GM19351 (cell line): Measurements from ENCODE around the gene ATG7.
"Not testable (repeated sequence)": the region's sequence is repeated elsewhere in the genome, so short reads cannot be mapped to it uniquely, and the experiment has no call there.

Experiments
- ATAC-seq: cut with Tn5 transposase; IDR thresholded peaks from one replicate; pipeline ENCODE4 v1.9.1; 2021; ENCODE audit warnings: mild to moderate bottlenecking, moderate library complexity; ENCODE audit not compliant: unreplicated experiment

The ATG7 gene

DNA sequence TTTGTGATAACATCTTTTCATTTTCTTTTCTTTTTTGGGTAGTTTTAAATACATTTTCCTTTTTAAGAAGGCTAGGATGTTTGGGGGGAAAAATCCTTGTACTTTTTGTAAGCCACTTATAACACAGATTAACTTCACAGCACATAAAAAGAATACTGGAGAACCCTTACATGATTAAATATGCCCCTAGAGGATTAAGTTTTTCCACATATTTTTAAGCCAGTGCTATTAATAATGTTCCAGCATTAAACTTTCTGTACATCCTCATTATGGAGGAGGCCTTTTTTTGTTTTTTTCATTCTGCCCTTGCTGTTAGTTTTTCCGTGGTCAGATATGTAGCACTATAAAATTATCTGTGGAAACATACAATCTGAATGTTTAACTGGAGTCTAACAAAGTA lies 147.9 kb downstream of the ATG7 start:
- ATAC-seq = no peak

DNA sequence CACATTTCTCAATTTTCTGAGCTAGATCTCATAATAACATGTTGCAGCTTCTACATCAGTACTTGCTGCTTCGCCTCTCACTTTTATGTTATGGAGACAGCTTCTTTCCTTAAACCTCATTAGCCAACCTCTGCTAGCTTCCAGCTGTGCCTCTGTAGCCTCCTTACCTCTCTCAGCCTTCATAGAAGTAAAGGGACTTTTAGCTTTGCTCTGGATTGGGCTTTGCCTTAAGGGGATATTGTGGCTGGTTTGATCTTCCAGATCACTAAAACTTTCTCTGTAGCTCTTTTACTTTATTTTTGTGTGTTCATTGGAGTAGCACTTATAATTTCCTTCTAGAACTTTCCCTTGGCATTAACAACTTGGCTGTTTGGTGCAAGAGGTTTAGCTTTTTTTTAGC lies 150.1 kb downstream of the ATG7 start:
- ATAC-seq = no peak

- no peak for ATAC-seq
Measured at GRCh38 chr3:11423868-11424267, 151.7 kb downstream of the ATG7 start.

- no peak for ATAC-seq
Measured at GRCh38 chr3:11424277-11424676, 152.1 kb downstream of the ATG7 start.

DNA sequence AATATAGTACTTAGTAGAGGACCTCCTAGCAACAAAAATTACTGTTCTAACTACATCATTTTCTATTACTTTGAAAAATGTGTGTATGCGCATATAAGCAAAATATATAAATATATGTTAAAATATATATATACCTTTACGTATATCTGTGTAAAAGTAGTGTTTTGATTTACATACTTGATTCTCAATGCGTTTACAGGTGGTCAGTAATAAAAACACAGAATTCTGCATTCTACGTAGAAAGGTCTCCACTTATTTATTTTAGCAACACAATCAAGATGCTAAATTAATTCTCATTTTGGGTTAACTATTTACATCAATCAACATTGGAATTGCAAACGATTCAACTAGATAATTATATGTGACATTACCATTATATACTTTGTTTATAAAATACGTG lies 158.0 kb downstream of the ATG7 start:
- no peak for ATAC-seq

DNA sequence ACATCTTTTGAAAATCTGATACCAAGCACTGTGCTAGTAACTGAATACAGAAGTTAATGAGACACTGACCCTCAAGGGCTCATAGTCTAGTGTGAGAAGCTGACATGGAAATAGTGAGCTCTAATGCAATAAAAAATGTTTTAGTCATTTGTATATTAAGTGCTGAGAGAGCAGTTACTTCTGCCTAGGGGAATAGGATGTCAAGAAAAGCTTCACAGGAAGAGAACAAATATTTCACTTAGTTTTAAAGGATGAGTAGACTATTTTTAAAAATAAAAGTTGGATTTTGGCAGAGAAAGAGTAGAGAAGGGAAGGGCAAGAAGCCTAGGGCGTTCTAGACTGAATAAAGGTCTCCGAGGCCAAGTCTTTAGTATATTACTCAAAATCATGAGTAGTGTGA lies 158.4 kb downstream of the ATG7 start:
- no peak for ATAC-seq

GRCh38 chr3:11431319-11431718 lies 159.1 kb downstream of the ATG7 start:
- no peak for ATAC-seq

DNA sequence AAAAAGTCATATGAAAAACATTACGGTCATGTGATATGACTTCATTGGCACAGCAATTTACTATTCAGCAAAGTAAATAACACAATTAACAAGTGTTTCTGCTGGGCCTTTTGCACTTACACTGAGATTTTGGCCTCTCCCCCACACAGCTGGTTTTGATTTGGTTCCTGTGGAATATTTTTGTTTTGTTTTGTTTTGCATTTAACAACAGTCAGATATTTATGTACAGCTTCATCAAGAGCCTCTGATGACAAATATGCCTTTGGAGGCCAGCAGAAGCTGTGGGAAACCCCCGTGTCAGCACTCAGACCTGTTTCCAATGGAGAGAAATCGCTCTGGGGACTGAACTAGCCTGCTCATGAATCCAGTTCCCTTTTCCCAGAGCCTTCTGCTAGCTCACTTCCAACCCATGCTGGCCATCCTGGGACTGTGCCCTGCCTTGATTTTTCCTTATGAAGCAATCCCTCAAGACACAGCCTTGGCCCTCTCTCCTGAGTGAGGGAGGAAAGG lies 161.9 kb downstream of the ATG7 start:
- ATAC-seq = no peak

DNA sequence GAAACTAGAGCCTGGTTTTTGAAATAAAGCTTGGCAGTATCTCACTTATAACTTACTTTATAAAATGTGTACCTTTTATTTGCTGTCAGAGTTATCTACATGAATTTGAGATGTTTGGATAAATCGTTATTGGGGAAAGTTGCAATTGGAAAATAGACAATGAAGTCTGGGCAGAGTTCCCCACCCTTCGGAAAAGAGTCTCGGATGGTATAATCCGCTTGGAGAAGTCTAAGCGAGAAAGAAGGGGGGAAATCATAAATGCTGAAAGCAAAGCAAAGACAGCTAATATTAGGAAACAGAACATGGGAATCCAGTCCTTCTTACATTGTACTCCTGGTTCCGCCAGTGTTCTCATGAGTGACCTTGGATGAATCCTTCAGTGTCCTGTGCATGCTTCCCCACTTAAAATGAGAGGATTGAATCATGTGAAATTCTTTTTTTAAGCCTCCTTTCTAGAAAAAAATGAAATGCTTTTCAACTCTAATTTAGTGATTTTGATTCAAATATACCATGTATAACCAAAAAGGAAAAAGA lies 162.4 kb downstream of the ATG7 start:
- no peak for ATAC-seq

GRCh38 chr3:11435440-11436165 lies 163.4 kb downstream of the ATG7 start:
- no peak for ATAC-seq

DNA sequence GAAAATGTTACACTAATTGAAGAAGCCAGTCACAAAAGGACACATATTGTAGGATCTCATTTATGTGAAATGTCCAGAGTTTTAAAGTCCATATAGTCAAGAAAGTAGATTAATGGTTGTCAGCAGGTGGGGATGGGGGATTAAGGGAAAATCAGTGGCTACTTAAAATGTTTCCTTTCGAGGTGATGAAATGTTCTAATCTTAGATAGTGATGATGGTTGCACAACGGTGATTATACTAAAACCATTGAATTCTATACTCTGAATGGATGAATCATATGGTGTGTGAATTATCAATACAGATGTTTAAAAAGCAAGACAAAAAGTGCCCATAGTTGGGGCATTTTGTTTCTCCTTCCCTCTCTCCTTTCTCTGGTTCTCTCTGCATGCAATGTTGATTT lies 164.6 kb downstream of the ATG7 start:
- ATAC-seq = no peak

DNA sequence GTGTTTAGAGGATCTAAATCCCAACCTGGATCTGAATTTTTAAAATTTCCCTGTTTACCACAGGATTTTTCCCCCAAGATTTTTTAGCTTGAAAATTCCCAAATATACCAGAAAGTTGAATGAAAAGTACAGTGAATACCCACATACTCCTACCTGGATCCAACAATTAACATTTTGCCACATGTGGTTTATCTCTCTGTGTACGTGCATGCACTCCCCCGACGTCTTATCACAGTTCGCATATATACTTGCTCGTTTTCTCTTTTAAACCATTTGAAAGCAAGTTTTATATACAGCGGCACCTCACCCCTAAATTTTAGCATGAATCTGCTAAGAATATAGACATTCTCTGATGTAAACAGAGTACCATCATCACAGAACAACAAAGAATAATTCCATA lies 165.3 kb downstream of the ATG7 start:
- no peak for ATAC-seq

DNA sequence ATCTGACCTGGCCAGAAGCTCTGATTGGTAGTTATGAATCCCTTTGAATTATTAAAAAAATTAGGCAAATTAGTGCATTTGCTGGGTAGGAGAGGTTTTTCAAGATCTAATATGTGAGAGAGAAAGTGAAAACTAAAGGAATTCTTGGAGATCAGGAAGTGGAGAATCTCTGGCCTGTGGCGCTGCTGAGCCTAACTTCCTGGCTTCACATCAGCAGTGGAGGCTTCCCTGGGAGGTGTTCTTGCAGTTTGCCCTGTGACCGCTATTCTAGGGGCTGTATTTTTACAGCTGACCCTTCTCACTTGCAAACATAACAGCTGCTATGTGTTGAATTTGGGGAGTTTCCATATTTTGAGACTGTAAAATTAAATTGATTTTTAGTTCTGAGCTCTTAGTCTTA lies 166.4 kb downstream of the ATG7 start:
- ATAC-seq = no peak

GRCh38 chr3:11441346-11441745 lies 169.1 kb downstream of the ATG7 start:
- not testable (repeated sequence) for ATAC-seq

DNA sequence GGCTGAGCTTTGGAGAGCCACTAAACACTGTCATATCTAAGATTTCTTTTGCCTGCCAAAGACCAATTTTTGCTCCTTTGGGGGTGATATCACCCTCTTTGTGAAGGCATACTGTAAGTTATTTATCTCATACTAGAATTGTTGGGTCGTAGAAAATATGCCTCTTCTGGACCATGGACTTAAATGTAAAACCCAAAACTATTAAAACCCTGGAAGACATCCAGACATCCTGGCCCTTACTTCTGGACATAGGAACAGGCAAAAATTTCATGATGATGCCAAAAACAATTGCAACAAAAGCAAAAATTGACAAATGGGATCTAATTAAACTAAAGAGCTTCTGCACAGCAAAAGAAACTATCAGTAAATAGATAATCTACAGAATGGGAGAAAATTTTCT lies 172.2 kb downstream of the ATG7 start:
- ATAC-seq = no peak

- ATAC-seq = not testable (repeated sequence)
Measured at GRCh38 chr3:11445193-11445592, 173.0 kb downstream of the ATG7 start.

DNA sequence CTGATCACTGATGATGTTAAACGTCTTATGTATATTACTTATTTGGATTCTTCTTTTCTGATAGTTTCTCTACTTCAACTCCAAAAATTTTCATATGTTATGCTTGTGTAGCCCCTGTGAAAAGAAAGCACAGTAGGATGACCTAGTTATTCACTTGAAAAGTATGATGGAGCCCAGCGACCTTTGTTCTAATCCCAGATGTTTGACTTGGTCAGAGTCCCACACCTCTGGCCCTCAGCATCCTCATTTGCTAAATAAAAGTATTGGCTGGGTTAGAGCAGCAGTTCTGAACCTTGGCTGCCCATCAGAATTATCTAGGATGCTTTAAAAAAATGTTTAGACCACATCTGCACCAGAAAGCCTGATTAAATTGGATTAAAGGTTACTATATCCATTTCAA lies 173.7 kb downstream of the ATG7 start:
- ATAC-seq = no peak

DNA sequence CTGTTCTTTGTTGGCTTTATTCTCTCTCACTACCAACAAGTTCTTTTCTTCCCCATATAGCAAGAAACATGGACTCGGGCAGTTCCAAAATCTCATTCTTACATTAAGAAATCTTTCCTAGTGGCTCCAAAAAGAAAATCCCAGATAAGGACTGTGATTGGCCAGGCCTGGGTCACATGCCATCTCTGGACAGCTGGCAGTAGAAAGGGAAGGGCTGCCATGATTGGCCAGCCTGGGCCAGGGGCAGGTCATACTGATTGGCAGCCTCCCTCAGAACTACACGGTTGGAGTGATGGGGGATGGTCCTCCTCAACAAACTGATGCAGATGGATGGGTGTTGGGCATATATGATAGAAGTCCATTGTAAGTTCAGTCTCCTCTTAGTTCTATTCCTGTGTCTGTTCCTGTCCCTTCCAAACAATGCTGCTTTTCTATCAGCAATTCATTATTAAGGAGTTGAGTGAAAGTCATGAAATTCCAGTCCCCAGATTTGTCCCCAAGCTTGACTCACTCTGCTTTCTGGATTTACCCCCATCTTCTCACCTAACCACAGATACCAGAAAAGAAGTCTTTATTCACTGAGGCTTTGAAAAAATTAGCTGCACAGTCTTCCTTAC lies 175.5 kb downstream of the ATG7 start:
- no peak for ATAC-seq

DNA sequence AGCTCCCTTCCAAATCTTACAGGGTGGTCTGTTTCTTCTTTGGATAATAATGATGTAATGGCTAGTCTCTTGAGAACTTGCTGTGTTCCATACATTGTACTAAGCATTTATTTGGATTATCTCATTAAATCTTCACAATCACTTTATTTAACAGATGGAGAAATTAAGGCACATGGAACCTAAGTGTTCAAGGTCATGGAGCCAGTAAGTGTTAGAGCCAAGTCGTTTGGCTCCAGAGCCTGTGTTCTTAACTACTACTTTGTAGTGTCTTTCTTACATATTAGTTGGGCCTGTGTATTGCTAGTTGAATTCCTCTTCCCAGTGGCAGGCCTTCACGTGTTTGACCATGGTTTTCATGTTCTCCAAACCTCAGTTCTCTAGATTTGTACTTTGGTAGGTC lies 177.8 kb downstream of the ATG7 start:
- ATAC-seq = no peak

- ATAC-seq = no peak
Measured at GRCh38 chr3:11452312-11452711, 180.1 kb downstream of the ATG7 start.

GRCh38 chr3:11452885-11453847 lies 181.0 kb downstream of the ATG7 start:
- no peak for ATAC-seq
